ENCODE data around the gene GAS2.

Gene GAS2

GRCh38 chr11:22723274-22723673 lies 56.9 kb downstream of the GAS2 start:
- no peak overlapping the region for H3K27ac ChIP-seq
- TF ChIP-seq ZFX (IDR thresholded peaks at IDR 0.05; ENCODE audit: borderline replicate concordance) (no peak), CTCF (IDR thresholded peaks at IDR 0.05) (no peak)

GRCh38 chr11:22725079-22725478 lies 58.7 kb downstream of the GAS2 start:
- no peak overlapping the region for H3K27ac ChIP-seq
- no peak for TF ChIP-seq ZFX (IDR thresholded peaks at IDR 0.05; ENCODE audit: borderline replicate concordance)
- TF ChIP-seq CTCF (IDR thresholded peaks at IDR 0.05), result no peak

- no peak overlapping the region for H3K27ac ChIP-seq
- TF ChIP-seq CTCF (IDR thresholded peaks at IDR 0.05), result no peak
- no peak for TF ChIP-seq ZFX (IDR thresholded peaks at IDR 0.05; ENCODE audit: borderline replicate concordance)
These were observed 62.4 kb downstream of the GAS2 start for GRCh38 chr11:22728600-22729389.

GRCh38 chr11:22730319-22730718 lies 63.9 kb downstream of the GAS2 start:
- TF ChIP-seq CTCF (IDR thresholded peaks at IDR 0.05), result peak; percentile 64
- TF ChIP-seq ZFX (IDR thresholded peaks at IDR 0.05; ENCODE audit: borderline replicate concordance), result no peak
- H3K27ac ChIP-seq, result no peak overlapping the region

GRCh38 chr11:22732588-22732987 lies 66.2 kb downstream of the GAS2 start:
- no peak for TF ChIP-seq CTCF (IDR thresholded peaks at IDR 0.05)
- TF ChIP-seq ZFX (IDR thresholded peaks at IDR 0.05; ENCODE audit: borderline replicate concordance), result no peak
- no peak overlapping the region for H3K27ac ChIP-seq

GRCh38 chr11:22733475-22734248 lies 67.3 kb downstream of the GAS2 start:
- H3K27ac ChIP-seq, result no peak overlapping the region
- no peak for TF ChIP-seq ZFX (IDR thresholded peaks at IDR 0.05; ENCODE audit: borderline replicate concordance)
- no peak for TF ChIP-seq CTCF (IDR thresholded peaks at IDR 0.05)
